Astrocyte of the spinal cord (primary cell): ENCODE data around the gene SLC38A6.
A peak's percentile ranks its signal among the peaks of the same experiment; 100 is the strongest.
"Not testable (repeated sequence)": the region's sequence is repeated elsewhere in the genome, so short reads cannot be mapped to it uniquely, and the experiment has no call there.

ENCODE experiments used
- DNase-seq: peaks from one replicate; pipeline ENCODE4 v3.0.0; 2011; ENCODE audit warnings: low read depth, low spot score
- H3K4me3 ChIP-seq: 2 replicates; pipeline ENCODE4 v1.5.1; 2011; ENCODE audit warnings: low read depth, mild to moderate bottlenecking, low read length, moderate library complexity
- CTCF ChIP-seq: IDR thresholded peaks from 2 replicates; pipeline ENCODE4 v1.5.1; 2012; ENCODE audit warnings: low read depth, mild to moderate bottlenecking, low read length, inconsistent platforms
- in situ Hi-C: cut with HindIII; loops from 2 replicates; pipeline ENCODE4 v1.10.0; 2017; ENCODE audit warnings: low sequenced_read_pairs

Gene SLC38A6

GRCh38 chr14:61089126-61089750, 108.2 kb downstream of the SLC38A6 start:
- in situ Hi-C loops: no loop called here
- no peak for TF ChIP-seq CTCF
- no peak for DNase-seq
- H3K4me3 ChIP-seq: no peak overlapping the region

GRCh38 chr14:61090432-61091216, 109.6 kb downstream of the SLC38A6 start:
- H3K4me3 ChIP-seq: no peak overlapping the region
- DNase-seq: no peak
- in situ Hi-C loops: no loop called here
- TF ChIP-seq CTCF: no peak

- in situ Hi-C loops: no loop called here
- peak; percentile 33 for DNase-seq
- TF ChIP-seq CTCF: no peak
- no peak overlapping the region for H3K4me3 ChIP-seq
These were observed 110.7 kb downstream of the SLC38A6 start for GRCh38 chr14:61091657-61092273.

GRCh38 chr14:61098096-61098495, 117.1 kb downstream of the SLC38A6 start:
- in situ Hi-C loops, DNase-seq: not testable (repeated sequence)

GRCh38 chr14:61098721-61099120, 117.7 kb downstream of the SLC38A6 start:
- no peak for TF ChIP-seq CTCF
- in situ Hi-C loops: no loop called here
- no peak for DNase-seq
- H3K4me3 ChIP-seq: no peak overlapping the region

More at GRCh38 chr14:61098096-61098495, 117.1 kb downstream of the SLC38A6 start:
- not testable (repeated sequence) for H3K4me3 ChIP-seq

GRCh38 chr14:61099216-61099835, 118.3 kb downstream of the SLC38A6 start:
- in situ Hi-C loops: no loop called here
- TF ChIP-seq CTCF: no peak
- DNase-seq: no peak
- H3K4me3 ChIP-seq: no peak overlapping the region
